A549 treated with AZD9567 at 1 μM for 4 hours (cell line): ENCODE results near the gene BNIPL. TPM values are rescaled to one million over a fixed set of nuclear protein-coding genes. Genes with fewer than 3 reads are reported as not detected.

Source experiments
- total RNA-seq: library from RNA; stranded (reverse); fragments of 200-300 nt; extraction: Qiagen RNA extraction; gene quantifications from 5 replicates; pipeline ENCODE4 v1.2.3, GENCODE V29; 2022; ENCODE audit not compliant: insufficient read depth

BNIPL gene
- total RNA-seq = 0.03 to 0.28 TPM (median 0.12 TPM) in 4 of 5 replicates, not detected in the other

GRCh38 chr1:151036356-151036755 is at the start of gene BNIPL:
Gene BNIPL (plus strand): TSS chr1:151036586. CDS start chr1:151036726, 140 bp downstream.

GRCh38 chr1:151006327-151007052 is 29.9 kb upstream of the BNIPL start, which contains the start of gene MINDY1:
Gene MINDY1 (minus strand): TSS chr1:151006902. CDS start chr1:151002617, 4,285 bp downstream.

GRCh38 chr1:151008244-151009205 is 27.9 kb upstream of the BNIPL start, which contains the start of gene PRUNE1:
Gene PRUNE1 (plus strand): TSS chr1:151008449. CDS start chr1:151008633, 184 bp downstream.

GRCh38 chr1:151047591-151047924 is 11.2 kb downstream of the BNIPL start, which contains the start of gene C1orf56:
Gene C1orf56 (plus strand): TSS chr1:151047751. CDS start chr1:151047848, 97 bp downstream.

GRCh38 chr1:151059109-151060006 is 23.0 kb downstream of the BNIPL start, which contains the start of gene CDC42SE1:
Gene CDC42SE1 (minus strand): TSS chr1:151059622. CDS start chr1:151055730, 3,892 bp downstream.

GRCh38 chr1:151060007-151060656 is 23.7 kb downstream of the BNIPL start, which contains the start of gene MLLT11:
Gene MLLT11 (plus strand): TSS chr1:151060397. CDS start chr1:151067225, 6,828 bp downstream.

GRCh38 chr1:151070474-151071276 is 34.3 kb downstream of the BNIPL start, which contains the start of gene GABPB2:
Gene GABPB2 (plus strand): TSS chr1:151070761. CDS start chr1:151088190, 17,429 bp downstream.

Other genes with a start within 250 kb of the BNIPL start
- 1.6 to 2.2 TPM (median 1.7 TPM) in 5 replicates for gene CTSK, start 228.3 kb upstream of the BNIPL start, total RNA-seq
- 9.5 to 14.0 TPM (median 13.0 TPM) in 5 replicates for gene ARNT, start 160.0 kb upstream of the BNIPL start, total RNA-seq
- not detected in 5 replicates for gene CTXND2, start 149.4 kb upstream of the BNIPL start, total RNA-seq
- gene SETDB1, start 110.2 kb upstream of the BNIPL start, total RNA-seq = 12.7 to 23.5 TPM (median 20.2 TPM) in 5 replicates
- 226 to 237 TPM (median 232 TPM) in 5 replicates for gene CERS2, start 61.8 kb upstream of the BNIPL start, total RNA-seq
- gene ANXA9, start 54.3 kb upstream of the BNIPL start, total RNA-seq = 0.77 to 1.2 TPM (median 0.81 TPM) in 4 of 5 replicates, not detected in the other
- gene MINDY1, start 29.7 kb upstream of the BNIPL start, total RNA-seq = 2.3 to 3.6 TPM (median 2.9 TPM) in 5 replicates
- gene PRUNE1, start 28.1 kb upstream of the BNIPL start, total RNA-seq = 11.1 to 15.2 TPM (median 14.6 TPM) in 5 replicates
- gene C1orf56, start 11.2 kb downstream of the BNIPL start, total RNA-seq = 4.1 to 8.4 TPM (median 6.6 TPM) in 5 replicates
- 72.3 to 96.4 TPM (median 74.4 TPM) in 5 replicates for gene CDC42SE1, start 23.0 kb downstream of the BNIPL start, total RNA-seq
- gene MLLT11, start 23.8 kb downstream of the BNIPL start, total RNA-seq = 10.9 to 14.5 TPM (median 13.4 TPM) in 5 replicates
- 2.9 to 3.5 TPM (median 3.1 TPM) in 5 replicates for gene GABPB2, start 34.2 kb downstream of the BNIPL start, total RNA-seq
- gene SEMA6C, start 110.0 kb downstream of the BNIPL start, total RNA-seq = 1.7 to 2.2 TPM (median 1.9 TPM) in 4 of 5 replicates, not detected in the other
- gene TNFAIP8L2, start 120.1 kb downstream of the BNIPL start, total RNA-seq = not detected in 5 replicates
- gene LYSMD1, start 129.3 kb downstream of the BNIPL start, total RNA-seq = 5.0 to 8.2 TPM (median 5.4 TPM) in 5 replicates
- gene SCNM1, start 129.6 kb downstream of the BNIPL start, total RNA-seq = 47.1 to 48.4 TPM (median 47.7 TPM) in 5 replicates
- gene TMOD4, start 139.4 kb downstream of the BNIPL start, total RNA-seq = 0.21 to 0.34 TPM (median 0.23 TPM) in 4 of 5 replicates, not detected in the other
- gene VPS72, start 153.6 kb downstream of the BNIPL start, total RNA-seq = 41.8 to 48.0 TPM (median 42.8 TPM) in 5 replicates
- 45.2 to 70.0 TPM (median 47.0 TPM) in 5 replicates for gene PIP5K1A, start 162.0 kb downstream of the BNIPL start, total RNA-seq
- 184 to 202 TPM (median 199 TPM) in 5 replicates for gene PSMD4, start 218.1 kb downstream of the BNIPL start, total RNA-seq
- gene ZNF687, start 245.7 kb downstream of the BNIPL start, total RNA-seq = 13.5 to 17.1 TPM (median 14.8 TPM) in 5 replicates